Subcutaneous abdominal adipose tissue (tissue), 5 donors: ENCODE results near the gene MED13L.
A peak's percentile ranks its signal among the peaks of the same experiment; 100 is the strongest.

Experiments
- H3K27ac ChIP-seq: one replicate; pipeline ENCODE4 v1.7.0; 2013; ENCODE audit warnings: low read depth, mild to moderate bottlenecking, inconsistent platforms, low read length, moderate library complexity
- H3K27me3 ChIP-seq, 5 donors: one replicate each; pipeline ENCODE4 v1.7.0; 2013; ENCODE audit warnings: low read length in 5 of 5, inconsistent platforms in 1 of 5; ENCODE audit not compliant: control insufficient read depth in 5 of 5, insufficient read depth in 4 of 5
- H3K36me3 ChIP-seq, 5 donors: one replicate each; pipeline ENCODE4 v1.7.0; 2013; ENCODE audit warnings: low read length in 5 of 5; ENCODE audit not compliant: control insufficient read depth in 5 of 5, insufficient read depth in 5 of 5
- H3K4me1 ChIP-seq, 5 donors: one replicate each; pipeline ENCODE4 v1.7.0; 2013; ENCODE audit warnings: low read length in 5 of 5, mild to moderate bottlenecking in 3 of 5, moderate library complexity in 1 of 5; ENCODE audit not compliant: control insufficient read depth in 5 of 5, insufficient read depth in 5 of 5
- H3K4me3 ChIP-seq, 5 donors: one replicate each; pipeline ENCODE4 v1.7.0; 2013; ENCODE audit warnings: low read length in 5 of 5, low read depth in 1 of 5
- H3K9ac ChIP-seq, 5 donors: one replicate each; pipeline ENCODE4 v1.7.0; 2013; ENCODE audit warnings: low read length in 5 of 5, mild to moderate bottlenecking in 4 of 5, moderate library complexity in 3 of 5
- H3K9me3 ChIP-seq, 5 donors: one replicate each; pipeline ENCODE4 v1.7.0; 2013; ENCODE audit warnings: low read length in 5 of 5; ENCODE audit not compliant: control insufficient read depth in 5 of 5
- donor health status: healthy.
- donor health status: healthy.
- donor health status: healthy.
- donor health status: healthy.
- donor health status: healthy.

The MED13L gene

DNA sequence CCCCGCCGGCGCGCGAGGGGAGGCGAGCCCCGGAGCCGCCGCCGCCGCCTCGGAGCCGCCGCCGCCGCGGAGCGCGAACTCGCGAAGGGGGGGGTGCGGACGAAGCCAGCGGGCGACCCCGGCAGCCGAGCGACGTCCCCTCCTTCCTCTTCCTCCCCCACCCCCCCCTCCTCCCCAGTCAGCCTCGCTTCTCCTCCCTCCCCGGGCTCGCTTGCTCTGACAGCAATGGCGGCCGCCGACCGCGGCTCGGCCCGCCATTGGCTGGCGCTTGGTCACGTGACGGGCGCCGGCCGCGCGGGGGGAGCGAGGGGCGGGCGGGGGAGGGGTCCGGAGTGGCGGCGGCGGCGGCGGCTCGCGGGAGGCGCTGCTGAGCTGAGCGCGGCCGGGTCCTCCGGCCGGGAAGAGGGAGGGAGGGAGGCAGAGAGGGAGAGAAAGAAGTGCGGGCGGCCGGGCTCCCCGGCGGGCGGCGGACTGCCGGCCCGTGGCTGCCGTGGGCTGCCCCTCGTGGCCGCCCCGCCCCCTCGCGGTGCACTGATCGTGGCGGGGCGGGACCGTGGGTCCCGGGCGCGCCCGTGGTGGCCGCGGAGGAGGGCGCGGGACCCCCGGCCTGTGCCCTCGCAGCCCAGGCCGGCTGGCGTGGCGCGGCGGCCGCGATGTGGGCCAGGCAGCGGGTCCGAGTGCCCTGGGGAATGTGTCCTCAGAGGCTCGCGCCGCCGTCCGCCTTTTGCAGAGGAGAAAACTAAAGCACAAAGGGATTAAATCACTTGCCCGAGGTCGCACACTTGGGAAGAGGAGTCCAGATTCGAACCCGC, at the start of gene MED13L:
Gene MED13L (minus strand): TSS at position 227 of the 812 bp plus-strand sequence. CDS start 562 bp downstream, outside the sequence.
- H3K36me3 ChIP-seq: no peaks in the 10 kb centered on the region
- H3K9me3 ChIP-seq: no peaks in the 10 kb centered on the region
- peak within 1 kb of the TSS; percentile 26 to 90 (median 82) for H3K9ac ChIP-seq
- no peaks in the 10 kb centered on the region for H3K27me3 ChIP-seq
- peaks cover 4 to 42% (median 36%) of the 10 kb centered on the region in 5 donors for H3K4me1 ChIP-seq
- peak within 1 kb of the TSS; percentile 95 for H3K27ac ChIP-seq
- H3K4me3 ChIP-seq: peak within 1 kb of the TSS; percentile 91 to 95 (median 93)

DNA sequence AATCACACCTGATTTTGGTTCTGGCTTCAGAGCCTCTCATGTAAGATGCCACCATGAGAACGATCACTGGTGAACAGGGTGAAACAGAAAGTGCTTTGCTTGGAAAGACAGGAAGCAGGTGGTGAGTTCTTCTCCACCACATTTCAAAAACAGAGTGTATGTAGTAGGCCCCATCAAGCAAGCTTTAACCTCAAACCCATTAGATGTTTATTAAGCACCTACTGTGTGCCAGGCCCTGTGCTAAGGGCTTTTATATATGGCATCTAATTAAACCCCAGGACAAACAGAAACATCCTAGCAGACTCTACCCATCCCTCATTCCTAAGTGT, 47.8 kb upstream of the MED13L start:
- H3K27me3 ChIP-seq: no peaks in the 10 kb centered on the region
- no peaks in the 10 kb centered on the region for H3K36me3 ChIP-seq
- peaks cover 0 to 3% (median 0%) of the 10 kb centered on the region in 5 donors for H3K9me3 ChIP-seq
- H3K27ac ChIP-seq: no peak overlapping the region
- peaks cover 8 to 20% (median 14%) of the 10 kb centered on the region in 5 donors for H3K4me1 ChIP-seq
- no peak overlapping the region for H3K4me3 ChIP-seq
- H3K9ac ChIP-seq: no peak overlapping the region

DNA sequence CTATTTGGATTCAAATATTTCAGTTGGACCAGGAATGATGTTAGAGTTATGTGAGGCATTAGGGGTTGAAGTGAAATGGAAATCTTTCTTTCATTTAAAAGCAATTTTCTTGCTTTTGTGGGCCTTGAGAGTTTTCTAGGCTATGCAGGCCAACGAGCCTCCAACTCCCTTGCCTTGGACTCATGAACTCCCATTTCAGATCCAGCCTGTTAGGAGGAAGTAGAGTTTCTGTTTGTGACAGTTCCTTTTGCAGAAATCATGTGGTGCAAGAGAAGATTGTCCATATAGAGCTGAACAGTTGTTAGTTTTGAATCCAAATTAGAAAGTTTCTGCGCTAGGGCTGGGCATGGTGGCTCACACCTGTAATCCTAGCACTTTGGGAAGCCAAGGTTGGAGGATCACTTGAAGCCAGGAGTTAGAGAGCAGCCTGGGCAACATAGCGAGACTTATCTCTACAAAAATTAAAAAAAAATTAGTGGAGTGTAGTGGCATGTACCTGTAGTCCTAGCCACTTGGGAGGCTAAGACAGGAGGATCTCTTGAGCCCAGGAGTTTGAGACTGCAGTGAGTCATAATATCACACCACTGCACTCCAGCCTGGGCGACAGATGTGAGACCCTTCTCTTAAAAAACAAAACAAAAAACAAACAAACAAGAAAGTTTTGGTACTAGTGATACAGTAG, 47.3 kb upstream of the MED13L start:
- Histone ChIP-seq H3K9me3 (peaks cover 0 to 3% (median 0%) of the 10 kb centered on the region in 5 donors), H3K27ac (peak overlapping the region; percentile 6), H3K4me1 (peaks cover 9 to 24% (median 18%) of the 10 kb centered on the region in 5 donors), H3K27me3 (no peaks in the 10 kb centered on the region), H3K4me3 (no peak overlapping the region), H3K9ac (no peak overlapping the region), H3K36me3 (no peaks in the 10 kb centered on the region)

DNA sequence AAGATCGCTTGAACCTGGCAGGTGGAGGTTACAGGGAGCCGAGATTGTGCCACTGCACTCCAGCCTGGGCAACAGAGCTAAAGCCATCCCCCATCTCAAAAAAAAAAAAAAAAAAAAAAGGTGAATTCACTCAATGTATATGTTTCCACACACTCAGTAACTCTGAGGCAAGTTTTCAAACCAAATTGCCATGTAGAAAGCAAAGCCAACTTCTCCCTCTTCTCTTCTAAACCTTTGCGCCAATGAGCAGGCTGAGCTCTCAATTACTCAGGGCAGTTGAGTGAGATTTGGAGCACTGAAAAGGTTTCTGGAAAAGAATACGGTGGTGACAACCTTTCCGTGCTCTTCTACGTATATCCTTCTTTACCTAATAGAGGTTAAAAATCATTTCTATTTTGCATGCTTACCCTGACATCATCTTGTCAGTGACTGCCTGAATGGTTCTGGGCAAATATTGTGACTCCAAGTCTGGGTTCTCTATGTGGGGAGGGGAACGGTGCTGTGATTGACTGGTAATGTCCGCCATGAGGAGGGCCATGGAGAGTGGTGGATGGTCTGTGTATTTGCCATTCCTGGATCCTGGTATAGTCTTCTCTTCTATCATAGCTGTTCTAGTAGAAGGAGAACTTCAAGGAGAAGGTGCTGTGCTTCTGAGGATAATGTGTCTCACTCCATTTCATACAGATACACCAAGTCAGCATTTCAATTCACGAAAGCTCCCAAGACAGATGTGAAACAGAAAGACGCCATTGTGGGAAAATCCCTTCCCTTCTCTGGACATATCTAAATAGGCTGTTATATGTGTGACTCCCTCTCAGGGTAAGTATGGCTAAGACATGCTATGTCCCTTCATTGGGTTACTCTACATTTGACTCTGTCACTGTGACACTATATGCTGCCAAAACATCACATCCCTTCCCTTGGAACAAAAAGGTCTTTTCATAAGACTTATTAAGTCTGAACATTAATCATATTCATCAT, 46.2 kb upstream of the MED13L start:
- Histone ChIP-seq H3K27ac (no peak overlapping the region), H3K36me3 (no peaks in the 10 kb centered on the region), H3K4me3 (no peak overlapping the region), H3K9ac (no peak overlapping the region), H3K4me1 (peaks cover 11 to 35% (median 29%) of the 10 kb centered on the region in 5 donors), H3K27me3 (peaks cover 0 to 6% (median 4%) of the 10 kb centered on the region in 5 donors), H3K9me3 (peaks cover 0 to 3% (median 0%) of the 10 kb centered on the region in 5 donors)

DNA sequence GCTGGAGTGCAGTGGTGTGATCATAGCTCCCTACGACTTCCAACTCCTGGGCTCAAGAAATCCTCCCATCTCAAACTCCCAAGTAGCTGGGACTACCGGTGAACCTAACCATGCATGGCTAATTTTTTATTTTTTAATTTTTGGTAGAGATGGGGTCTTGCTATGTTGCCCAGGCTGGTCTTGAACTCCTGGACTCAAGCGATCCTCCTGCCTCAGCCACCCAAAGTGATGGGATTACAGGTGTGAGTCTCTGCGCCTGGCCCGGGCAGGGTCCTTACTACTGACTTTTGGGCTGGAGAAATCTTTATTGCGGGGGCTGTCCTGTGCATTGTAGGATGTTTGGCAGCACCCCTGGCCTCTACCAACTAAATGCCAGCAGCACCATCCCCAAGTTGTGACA, 44.4 kb upstream of the MED13L start:
- no peaks in the 10 kb centered on the region for H3K9me3 ChIP-seq
- H3K9ac ChIP-seq: no peak overlapping the region
- H3K27me3 ChIP-seq: peaks cover 0 to 13% (median 11%) of the 10 kb centered on the region in 5 donors
- H3K4me1 ChIP-seq: peaks cover 11 to 39% (median 33%) of the 10 kb centered on the region in 5 donors
- H3K4me3 ChIP-seq: no peak overlapping the region
- H3K36me3 ChIP-seq: no peaks in the 10 kb centered on the region
- H3K27ac ChIP-seq: no peak overlapping the region

DNA sequence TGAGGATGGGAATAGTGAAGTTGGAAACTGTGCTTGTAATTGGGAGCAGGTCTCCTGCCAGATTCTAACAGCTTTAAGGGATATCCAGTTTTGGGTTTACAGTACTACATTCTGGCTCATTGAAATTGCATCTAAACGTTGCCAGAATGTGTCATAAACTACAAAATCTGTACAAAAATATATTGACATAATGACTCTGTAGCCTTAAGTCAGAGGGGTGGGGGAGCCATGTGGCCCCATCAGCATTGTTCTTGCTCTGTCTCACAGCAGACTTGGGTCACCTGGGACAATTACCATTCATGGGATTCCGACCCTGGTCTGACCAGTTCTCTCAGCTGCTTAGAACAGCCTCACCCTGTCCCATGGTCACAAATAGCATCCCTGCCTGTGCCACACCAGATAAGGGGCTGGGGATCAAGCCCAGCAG, 43.3 kb upstream of the MED13L start:
- Histone ChIP-seq H3K9ac (no peak overlapping the region), H3K27me3 (peaks cover 0 to 13% (median 11%) of the 10 kb centered on the region in 5 donors), H3K27ac (peak overlapping the region; percentile 38), H3K4me3 (no peak overlapping the region), H3K36me3 (no peaks in the 10 kb centered on the region), H3K9me3 (no peaks in the 10 kb centered on the region), H3K4me1 (peaks cover 11 to 39% (median 33%) of the 10 kb centered on the region in 5 donors)

DNA sequence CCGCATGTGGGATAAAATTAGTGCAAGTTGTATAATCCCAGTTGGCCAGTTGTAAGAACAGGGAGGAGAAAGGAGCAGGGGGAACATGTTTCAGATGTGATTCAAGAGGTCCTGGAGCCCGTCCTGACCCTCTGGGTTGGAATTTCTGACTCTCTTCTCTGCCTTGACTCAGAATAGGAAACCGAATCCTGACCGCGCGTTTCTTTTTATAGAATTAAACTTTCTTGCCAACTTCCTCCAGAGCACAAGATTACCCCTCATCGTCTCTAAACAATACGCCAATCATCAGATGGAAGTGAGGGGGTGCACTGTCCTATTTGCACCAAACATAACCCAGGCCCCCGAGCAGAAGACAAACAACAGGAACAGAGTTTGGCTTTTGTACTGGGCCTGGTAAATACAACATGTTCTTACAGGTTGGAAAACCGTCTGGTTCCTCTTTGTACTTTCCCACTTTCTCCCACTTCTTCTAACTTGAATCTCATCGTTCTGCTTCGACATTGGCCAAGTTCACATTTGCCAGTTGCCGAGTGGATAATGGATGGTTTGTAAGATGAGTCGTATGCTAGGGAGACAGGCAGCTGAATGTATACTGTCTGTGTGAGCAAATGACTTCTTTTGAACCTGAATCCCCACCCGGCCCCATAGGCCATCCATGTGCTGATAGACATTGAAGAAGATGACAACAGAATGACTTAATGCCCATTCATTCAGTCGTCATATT, 42.6 kb upstream of the MED13L start:
- peak overlapping the region; percentile 38 for H3K27ac ChIP-seq
- H3K9ac ChIP-seq: peak overlapping the region in 1 of 5 donors; percentile 45
- no peaks in the 10 kb centered on the region for H3K9me3 ChIP-seq
- H3K27me3 ChIP-seq: peaks cover 0 to 14% (median 12%) of the 10 kb centered on the region in 5 donors
- H3K4me1 ChIP-seq: peaks cover 11 to 37% (median 31%) of the 10 kb centered on the region in 5 donors
- no peak overlapping the region for H3K4me3 ChIP-seq
- no peaks in the 10 kb centered on the region for H3K36me3 ChIP-seq

DNA sequence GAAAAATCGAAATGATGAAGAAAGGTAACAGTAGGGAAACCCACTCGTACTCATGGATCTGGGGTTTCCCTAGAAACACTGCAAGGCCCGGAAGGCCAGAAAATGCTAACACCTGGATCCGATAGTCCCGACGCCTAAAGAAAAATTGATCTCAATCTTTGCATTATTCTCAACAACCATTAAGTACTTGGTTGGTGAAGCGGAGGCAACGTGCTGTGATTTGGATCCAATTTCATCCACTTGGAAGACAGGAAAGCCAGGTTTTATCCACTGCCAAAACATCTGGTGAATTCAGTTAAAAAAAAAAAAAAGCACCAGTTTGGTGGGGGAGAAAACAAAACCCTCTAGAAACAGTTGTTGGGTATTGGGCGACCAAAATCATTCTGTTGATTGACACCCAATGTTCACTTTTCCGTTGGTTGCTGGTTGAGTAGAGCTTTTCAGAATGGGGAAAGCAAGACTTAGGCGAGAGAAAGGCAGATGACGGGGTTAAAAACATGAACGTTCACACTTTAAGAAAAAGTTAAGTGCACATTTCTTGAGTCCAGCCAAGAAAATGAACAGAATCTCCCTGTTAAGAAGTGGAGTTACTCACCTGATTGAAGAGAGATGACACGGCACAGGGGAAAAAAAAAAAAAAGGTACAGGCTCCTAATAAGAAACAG, 41.9 kb upstream of the MED13L start:
- H3K27me3 ChIP-seq: peaks cover 0 to 14% (median 12%) of the 10 kb centered on the region in 5 donors

More for the DNA sequence above, 41.9 kb upstream of the MED13L start:
- peaks cover 8 to 33% (median 27%) of the 10 kb centered on the region in 5 donors for H3K4me1 ChIP-seq
- H3K9me3 ChIP-seq: no peaks in the 10 kb centered on the region
- no peaks in the 10 kb centered on the region for H3K36me3 ChIP-seq
- H3K9ac ChIP-seq: peak overlapping the region in 1 of 5 donors; percentile 2
- peak overlapping the region; percentile 38 for H3K27ac ChIP-seq
- H3K4me3 ChIP-seq: peak overlapping the region in 2 of 5 donors; percentile 33 to 48
